ENCODE measurements around the gene FYB1. TPM values are rescaled to one million over a fixed set of nuclear protein-coding genes. Genes with fewer than 3 reads are reported as not detected.

FYB1 gene
- polyA plus RNA-seq, 3 donors: 75.3 to 141 (median 118) TPM

- peaks cover 14 to 21% of the 10 kb centered on the region in 2 donors for H3K36me3 Mint-ChIP-seq
- H3K36me3 ChIP-seq (replicated peaks in 1 of 2; ENCODE audit: control insufficient read depth in 1 of 2, insufficient read depth in 2 of 2, low read length in 2 of 2): peaks cover 4 to 18% of the 10 kb centered on the region in 2 donors
- peak; percentile 33 to 38 (median 33) for DNase-seq
- H3K27ac ChIP-seq (ENCODE audit: low read depth in 1 of 2, low read length in 2 of 2): peak overlapping the region; percentile 93 to 96
- H3K4me2 ChIP-seq (replicated peaks; ENCODE audit: extremely low read depth, low read length, poor library complexity, severe bottlenecking): peak overlapping the region; percentile 94
- no peak for TF ChIP-seq CTCF (IDR thresholded peaks at IDR 0.05)
- peak overlapping the region; percentile 88 to 94 (median 90) for H3K27ac Mint-ChIP-seq
- H3K79me2 ChIP-seq (ENCODE audit: insufficient read depth, low read length): peaks cover 66% of the 10 kb centered on the region
- no peaks in the 10 kb centered on the region for H3K27me3 ChIP-seq (ENCODE audit: control insufficient read depth in 2 of 2, insufficient read depth in 2 of 2, low read length in 2 of 2)
- WGBS (ENCODE audit: insufficient coverage): 0% methylated on average over 12 of the region's 27 CpGs
- H4K20me1 ChIP-seq (ENCODE audit: insufficient read depth, low read length): peaks cover 50% of the 10 kb centered on the region
- H3K4me1 ChIP-seq (ENCODE audit: control insufficient read depth in 1 of 2, insufficient read depth in 2 of 2, low read length in 2 of 2): peaks cover 28 to 46% of the 10 kb centered on the region in 2 donors
- H3K9ac ChIP-seq (ENCODE audit: insufficient read depth, low read length, poor library complexity, severe bottlenecking): peak overlapping the region; percentile 98
- H3K4me3 ChIP-seq (replicated peaks in 1 of 3; ENCODE audit: low read depth in 2 of 3, low read length in 3 of 3): peak overlapping the region; percentile 91 to 96 (median 92)
- peak overlapping the region; percentile 95 for H2AFZ ChIP-seq (ENCODE audit: insufficient read depth, low read depth, low read length, poor library complexity, severe bottlenecking)
- peaks cover 0 to 1% (median 0%) of the 10 kb centered on the region in 3 donors for H3K27me3 Mint-ChIP-seq (ENCODE audit: low read depth in 3 of 3)
- no peaks in the 10 kb centered on the region for H3K9me3 ChIP-seq (replicated peaks in 1 of 2; ENCODE audit: control insufficient read depth in 1 of 2, insufficient read depth in 1 of 2, low read length in 2 of 2)
- intact Hi-C loops (cut with micrococcal nuclease): loop anchor here in 1 of 2 donors (2.0 to 10.0 kb wide), 2 partner anchors 60 to 202 kb away; no protein-coding TSS in a partner anchor
- peaks cover 43% of the 10 kb centered on the region for H3K4me1 Mint-ChIP-seq
- peaks cover 0 to 2% (median 0%) of the 10 kb centered on the region in 7 donors for H3K9me3 Mint-ChIP-seq
- H3K4me3 Mint-ChIP-seq: peak overlapping the region; percentile 94
Measured at GRCh38 chr5:39072925-39073766, 146.2 kb downstream of the FYB1 start.

- WGBS (ENCODE audit: insufficient coverage): no CpG with 5 or more reads among the region's 3 CpGs
- no peak for DNase-seq
- Mint-ChIP-seq H3K4me3 (no peak overlapping the region), H3K9me3 (peaks cover 0 to 12% (median 3%) of the 10 kb centered on the region in 7 donors), H3K27me3 (ENCODE audit: low read depth in 3 of 3) (peaks cover 0 to 1% (median 0%) of the 10 kb centered on the region in 3 donors), H3K4me1 (peaks cover 24% of the 10 kb centered on the region), H3K36me3 (peaks cover 33 to 53% of the 10 kb centered on the region in 2 donors), H3K27ac (no peak overlapping the region)
- H3K4me3 ChIP-seq (replicated peaks in 1 of 3; ENCODE audit: low read depth in 2 of 3, low read length in 3 of 3): no peak overlapping the region
- peaks cover 100% of the 10 kb centered on the region for H3K79me2 ChIP-seq (ENCODE audit: insufficient read depth, low read length)
- intact Hi-C loops (cut with micrococcal nuclease): no loop called here
- H3K4me1 ChIP-seq (ENCODE audit: control insufficient read depth in 1 of 2, insufficient read depth in 2 of 2, low read length in 2 of 2): peaks cover 9 to 14% of the 10 kb centered on the region in 2 donors
- no peaks in the 10 kb centered on the region for H3K27me3 ChIP-seq (ENCODE audit: control insufficient read depth in 2 of 2, insufficient read depth in 2 of 2, low read length in 2 of 2)
- no peak overlapping the region for H3K4me2 ChIP-seq (replicated peaks; ENCODE audit: extremely low read depth, low read length, poor library complexity, severe bottlenecking)
- H3K36me3 ChIP-seq (replicated peaks in 1 of 2; ENCODE audit: control insufficient read depth in 1 of 2, insufficient read depth in 2 of 2, low read length in 2 of 2): peaks cover 15 to 45% of the 10 kb centered on the region in 2 donors
- no peak for TF ChIP-seq CTCF (IDR thresholded peaks at IDR 0.05)
- H3K9ac ChIP-seq (ENCODE audit: insufficient read depth, low read length, poor library complexity, severe bottlenecking): no peak overlapping the region
- H3K27ac ChIP-seq (ENCODE audit: low read depth in 1 of 2, low read length in 2 of 2): no peak overlapping the region
- peaks cover 98% of the 10 kb centered on the region for H4K20me1 ChIP-seq (ENCODE audit: insufficient read depth, low read length)
- no peak overlapping the region for H2AFZ ChIP-seq (ENCODE audit: insufficient read depth, low read depth, low read length, poor library complexity, severe bottlenecking)
- peaks cover 9 to 11% of the 10 kb centered on the region in 2 donors for H3K9me3 ChIP-seq (replicated peaks in 1 of 2; ENCODE audit: control insufficient read depth in 1 of 2, insufficient read depth in 1 of 2, low read length in 2 of 2)
Measured at GRCh38 chr5:39068099-39068498, 151.3 kb downstream of the FYB1 start.

All from CD14-positive monocyte (primary cell).